OCI-LY1 (cell line): ENCODE data around the gene RNF167.

Source experiments
- H2AFZ ChIP-seq: fragments of 200-600 bp; sonication (generic), shearing (Covaris generic); 2 replicates; pipeline ENCODE4 v1.6.0; 2014; ENCODE audit warnings: antibody characterized with exemption, mild to moderate bottlenecking, low read length
- H3F3A ChIP-seq: fragments of 200-600 bp; sonication (generic), shearing (Covaris generic); 2 replicates; pipeline ENCODE4 v1.6.0; 2014; ENCODE audit warnings: mild to moderate bottlenecking, antibody characterized with exemption, low read length, moderate library complexity; ENCODE audit not compliant: insufficient read depth
- H3K27ac ChIP-seq: fragments of 200-600 bp; sonication (generic); 2 replicates; pipeline ENCODE4 v1.5.1; 2014; ENCODE audit warnings: low read length, mixed run types, mild to moderate bottlenecking, low read depth; ENCODE audit not compliant: poor library complexity, severe bottlenecking
- H3K27me3 ChIP-seq: fragments of 200-600 bp; sonication (generic); 2 replicates; pipeline ENCODE4 v1.6.0; 2014; ENCODE audit warnings: antibody characterized with exemption, mild to moderate bottlenecking, low read length, moderate library complexity; ENCODE audit not compliant: insufficient read depth
- H3K36me3 ChIP-seq: fragments of 200-600 bp; sonication (generic); 2 replicates; pipeline ENCODE4 v1.6.1; 2014; ENCODE audit warnings: mild to moderate bottlenecking, antibody characterized with exemption, low read length, moderate library complexity, mixed read lengths; ENCODE audit not compliant: insufficient read depth
- H3K4me1 ChIP-seq: fragments of 200-600 bp; sonication (generic); 2 replicates; pipeline ENCODE4 v1.5.1; 2014; ENCODE audit warnings: mild to moderate bottlenecking, low read length, moderate library complexity; ENCODE audit not compliant: insufficient read depth, severe bottlenecking
- H3K4me2 ChIP-seq: fragments of 200-600 bp; sonication (generic), shearing (Covaris generic); 2 replicates; pipeline ENCODE4 v1.6.1; 2014; ENCODE audit warnings: low read length
- H3K4me3 ChIP-seq: fragments of 200-600 bp; sonication (generic); 2 replicates; pipeline ENCODE4 v1.5.1; 2014; ENCODE audit warnings: low read length, low read depth, mild to moderate bottlenecking, mixed read lengths; ENCODE audit not compliant: poor library complexity, severe bottlenecking
- H3K79me2 ChIP-seq: fragments of 200-600 bp; shearing (Covaris generic); 2 replicates; pipeline ENCODE4 v1.6.1; 2016; ENCODE audit warnings: mixed run types, low read length, mixed read lengths; ENCODE audit not compliant: insufficient read depth
- H3K9ac ChIP-seq: fragments of 200-600 bp; sonication (generic), shearing (Covaris generic); 2 replicates; pipeline ENCODE4 v1.6.1; 2014; ENCODE audit warnings: mild to moderate bottlenecking, low read length, mixed read lengths
- H3K9me2 ChIP-seq: fragments of 200-600 bp; sonication (generic), shearing (Covaris generic); 2 replicates; pipeline ENCODE4 v1.6.1; 2014; ENCODE audit warnings: low read depth, mild to moderate bottlenecking, low read length, mixed read lengths
- H3K9me3 ChIP-seq: fragments of 200-600 bp; shearing (Covaris generic); 2 replicates; pipeline ENCODE4 v1.6.1; 2014; ENCODE audit warnings: low read length, mixed read lengths
- H4K20me1 ChIP-seq: fragments of 200-600 bp; sonication (generic), shearing (Covaris generic); 2 replicates; pipeline ENCODE4 v1.6.0; 2016; ENCODE audit warnings: mild to moderate bottlenecking, low read length; ENCODE audit not compliant: insufficient read depth
- CTCF ChIP-seq: fragments of 200-600 bp; sonication (generic), shearing (Covaris generic); IDR thresholded peaks from 2 replicates; pipeline ENCODE4 v1.5.1; 2017; ENCODE audit warnings: mild to moderate bottlenecking, antibody characterized with exemption, low read length, moderate library complexity, mixed read lengths
- EZH2 ChIP-seq: fragments of 200-600 bp; sonication (generic), shearing (Covaris generic); IDR thresholded peaks from 2 replicates; pipeline ENCODE4 v1.8.0; 2017; ENCODE audit warnings: borderline replicate concordance, mixed run types, mild to moderate bottlenecking, antibody characterized with exemption, low read length, moderate library complexity, mixed read lengths

Gene RNF167

GRCh38 chr17:4970273-4970672 lies 30.2 kb downstream of the RNF167 start:
- H2AFZ ChIP-seq: no peak overlapping the region
- H3K79me2 ChIP-seq: 0 out of 2 replicates have a peak, but pooled peaks cover 3% of the 10 kb centered on the region
- H3K27me3 ChIP-seq: no peaks in the 10 kb centered on the region
- peaks cover 25% of the 10 kb centered on the region for H3K4me1 ChIP-seq
- H3K9me2 ChIP-seq: no peaks in the 10 kb centered on the region
- H3K36me3 ChIP-seq: peaks cover 58% of the 10 kb centered on the region; the same call in 1 of the 2 replicates
- no peak overlapping the region for H3K4me3 ChIP-seq
- no peak for TF ChIP-seq EZH2
- TF ChIP-seq CTCF: no peak
- H3K27ac ChIP-seq: no peak overlapping the region
- H3F3A ChIP-seq: no peaks in the 10 kb centered on the region
- no peaks in the 10 kb centered on the region for H4K20me1 ChIP-seq
- no peak overlapping the region for H3K4me2 ChIP-seq
- H3K9ac ChIP-seq: no peak overlapping the region
- H3K9me3 ChIP-seq: no peaks in the 10 kb centered on the region

- Histone ChIP-seq H3K4me1 (peaks cover 16% of the 10 kb centered on the region), H3K9me2 (no peaks in the 10 kb centered on the region), H3K27ac (no peak overlapping the region), H3K9ac (no peak overlapping the region), H4K20me1 (no peaks in the 10 kb centered on the region), H2AFZ (no peak overlapping the region), H3K36me3 (peaks cover 54% of the 10 kb centered on the region; the same call in 1 of the 2 replicates), H3K4me2 (no peak overlapping the region), H3F3A (no peaks in the 10 kb centered on the region), H3K9me3 (no peaks in the 10 kb centered on the region), H3K27me3 (no peaks in the 10 kb centered on the region), H3K79me2 (no peaks in the 10 kb centered on the region), H3K4me3 (no peak overlapping the region)
- TF ChIP-seq CTCF (no peak), EZH2 (no peak)
Measured at GRCh38 chr17:4971826-4972225, 31.8 kb downstream of the RNF167 start.

- peaks cover 15% of the 10 kb centered on the region for H3K4me1 ChIP-seq
- H3K4me2 ChIP-seq: no peak overlapping the region
- H3K9me3 ChIP-seq: no peaks in the 10 kb centered on the region
- no peaks in the 10 kb centered on the region for H3F3A ChIP-seq
- no peak overlapping the region for H2AFZ ChIP-seq
- H3K4me3 ChIP-seq: no peak overlapping the region
- no peaks in the 10 kb centered on the region for H4K20me1 ChIP-seq
- H3K9ac ChIP-seq: no peak overlapping the region
- H3K79me2 ChIP-seq: no peaks in the 10 kb centered on the region
- TF ChIP-seq EZH2: no peak
- no peak for TF ChIP-seq CTCF
- H3K27me3 ChIP-seq: no peaks in the 10 kb centered on the region
- peaks cover 59% of the 10 kb centered on the region; the same call in 1 of the 2 replicates for H3K36me3 ChIP-seq
- no peaks in the 10 kb centered on the region for H3K9me2 ChIP-seq
- no peak overlapping the region for H3K27ac ChIP-seq
Measured at GRCh38 chr17:4972322-4972721, 32.3 kb downstream of the RNF167 start.
